ENCODE measurements around the gene ANKRD22. TPM values are rescaled to one million over a fixed set of nuclear protein-coding genes. Genes with fewer than 3 reads are reported as not detected.
A peak's percentile ranks its signal among the peaks of the same experiment; 100 is the strongest.

ANKRD22 gene
- total RNA-seq, 4 donors from 2014 or later, result 3.0 to 12.2 (median 6.1) TPM; not detected in 1

DNA sequence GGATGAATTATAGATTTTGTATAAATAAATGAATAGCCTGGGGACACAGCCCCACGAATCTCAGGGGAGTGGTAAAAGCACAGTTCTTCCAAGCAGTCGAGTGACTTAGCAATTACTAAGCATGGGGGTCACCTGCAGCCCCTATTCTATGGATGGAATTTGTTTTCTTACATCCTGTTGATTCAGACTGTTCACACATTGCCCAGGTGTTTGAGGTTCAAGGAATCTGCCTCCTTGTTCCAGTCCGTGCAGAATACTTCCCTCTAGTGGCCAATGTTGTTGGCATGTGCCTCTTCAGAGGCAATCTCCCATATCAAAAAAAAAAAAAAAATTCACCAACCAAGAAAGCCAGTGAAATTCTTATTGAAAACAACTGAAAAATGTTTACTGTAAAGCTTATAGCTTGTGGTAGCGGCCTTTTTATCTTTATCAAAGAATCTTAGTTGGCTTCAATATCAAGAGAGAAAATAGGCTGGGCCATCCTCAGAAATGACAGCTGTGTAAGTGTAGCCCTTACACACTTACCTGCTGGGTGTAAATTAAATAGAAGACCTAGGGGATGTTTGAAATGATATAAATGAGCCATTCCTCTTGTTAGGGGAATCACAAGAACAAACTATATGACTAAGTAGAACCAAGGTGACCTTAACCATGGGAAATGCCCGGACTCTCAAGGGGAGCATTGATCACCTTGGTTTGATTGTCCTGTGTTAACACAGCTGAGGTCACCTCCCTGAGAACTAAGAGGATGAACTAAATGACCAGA, 41.3 kb downstream of the ANKRD22 start:
- WGBS, 2 donors (ENCODE audit: low coverage in 1 of 2), result 34 to 40% methylated on average over 5 of the region's 5 CpGs
- in situ Hi-C loops (cut with MboI; ENCODE audit: low pct_ligation_motif_present in 1 of 4, low pct_unique_long_range_greater_than_20kb in 1 of 4, low sequenced_read_pairs in 3 of 4), result loop anchor here in 2 of 4 donors (10.0 to 25.0 kb wide), 2 partner anchors 126 to 248 kb away; no protein-coding TSS in a partner anchor
- intact Hi-C loops (cut with DNase I; ENCODE audit: low total_unique reads), result no loop called here

GRCh38 chr10:88809621-88810020, 42.0 kb downstream of the ANKRD22 start:
- peaks cover 14% of the 10 kb centered on the region for H3K27me3 ChIP-seq
- intact Hi-C loops (cut with DNase I; ENCODE audit: low total_unique reads) (no loop called here), in situ Hi-C loops (cut with MboI; ENCODE audit: low pct_ligation_motif_present in 1 of 4, low pct_unique_long_range_greater_than_20kb in 1 of 4, low sequenced_read_pairs in 3 of 4) (loop anchor here in 2 of 4 donors (10.0 to 25.0 kb wide), 2 partner anchors 125 to 247 kb away; no protein-coding TSS in a partner anchor)
- H3K27ac ChIP-seq, result no peak overlapping the region
- H3K36me3 ChIP-seq, result no peaks in the 10 kb centered on the region
- H3K4me1 ChIP-seq, result no peaks in the 10 kb centered on the region
- TF ChIP-seq EP300 (IDR thresholded peaks at IDR 0.05; ENCODE audit: low read depth) (no peak), CTCF (IDR thresholded peaks at IDR 0.05) (no peak), POLR2A (IDR thresholded peaks at IDR 0.05) (no peak)
- 67 to 69% methylated on average over 3 to 4 of the region's 4 CpGs for WGBS, 2 donors (ENCODE audit: low coverage in 1 of 2)
- no peak overlapping the region for H3K4me3 ChIP-seq
- H3K9me3 ChIP-seq, result no peaks in the 10 kb centered on the region
- DNase-seq, result no peak

More for the DNA sequence above, 41.3 kb downstream of the ANKRD22 start:
- no peak for DNase-seq
- H3K9me3 ChIP-seq, result no peaks in the 10 kb centered on the region
- TF ChIP-seq POLR2AphosphoS5 (IDR thresholded peaks at IDR 0.05) (no peak), EP300 (IDR thresholded peaks at IDR 0.05; ENCODE audit: low read depth) (no peak), POLR2A (IDR thresholded peaks at IDR 0.05) (no peak), CTCF (IDR thresholded peaks at IDR 0.05) (peak; percentile 49 to 66 (median 60))
- no peak overlapping the region for H3K27ac ChIP-seq
- no peaks in the 10 kb centered on the region for H3K4me1 ChIP-seq
- H3K4me3 ChIP-seq, result no peak overlapping the region
- peaks cover 14% of the 10 kb centered on the region for H3K27me3 ChIP-seq
- no peaks in the 10 kb centered on the region for H3K36me3 ChIP-seq

GRCh38 chr10:88805924-88806323, 45.7 kb downstream of the ANKRD22 start:
- Histone ChIP-seq H3K4me1 (peaks cover 0 to 3% (median 0%) of the 10 kb centered on the region in 4 donors), H3K27me3 (peaks cover 5% of the 10 kb centered on the region), H3K4me3 (no peak overlapping the region), H3K27ac (no peak overlapping the region), H3K9me3 (no peaks in the 10 kb centered on the region), H3K36me3 (no peaks in the 10 kb centered on the region)
- DNase-seq, result no peak
- intact Hi-C loops (cut with DNase I; ENCODE audit: low total_unique reads), result no loop called here
- WGBS, 2 donors (ENCODE audit: low coverage in 1 of 2), result 94% methylated on average over 3 of the region's 3 CpGs; no CpG with 5 or more reads in 1 of the 2 donors
- TF ChIP-seq CTCF (IDR thresholded peaks at IDR 0.05), result no peak
- TF ChIP-seq EP300 (IDR thresholded peaks at IDR 0.05; ENCODE audit: low read depth), result no peak
- TF ChIP-seq POLR2A (IDR thresholded peaks at IDR 0.05), result no peak
- TF ChIP-seq POLR2AphosphoS5 (IDR thresholded peaks at IDR 0.05), result no peak
- in situ Hi-C loops (cut with MboI; ENCODE audit: low pct_ligation_motif_present in 1 of 4, low pct_unique_long_range_greater_than_20kb in 1 of 4, low sequenced_read_pairs in 3 of 4), result loop anchor here in 1 of 4 donors (25.0 kb wide), 1 partner anchor 244 kb away; no protein-coding TSS in a partner anchor

- intact Hi-C loops (cut with DNase I; ENCODE audit: low total_unique reads) (no loop called here), in situ Hi-C loops (cut with MboI; ENCODE audit: low pct_ligation_motif_present in 1 of 4, low pct_unique_long_range_greater_than_20kb in 1 of 4, low sequenced_read_pairs in 3 of 4) (loop anchor here in 1 of 4 donors (25.0 kb wide), 1 partner anchor 243 kb away; no protein-coding TSS in a partner anchor)
- no peak for DNase-seq
- WGBS, 2 donors (ENCODE audit: low coverage in 1 of 2), result 45 to 55% methylated on average over 2 of the region's 2 CpGs
- no peaks in the 10 kb centered on the region for H3K27me3 ChIP-seq
- no peak overlapping the region for H3K4me3 ChIP-seq
- no peaks in the 10 kb centered on the region for H3K36me3 ChIP-seq
- TF ChIP-seq EP300 (IDR thresholded peaks at IDR 0.05; ENCODE audit: low read depth) (no peak), CTCF (IDR thresholded peaks at IDR 0.05) (no peak), POLR2A (IDR thresholded peaks at IDR 0.05) (no peak), POLR2AphosphoS5 (IDR thresholded peaks at IDR 0.05) (no peak)
- peaks cover 0 to 3% (median 0%) of the 10 kb centered on the region in 4 donors for H3K4me1 ChIP-seq
- H3K9me3 ChIP-seq, result no peaks in the 10 kb centered on the region
- no peak overlapping the region for H3K27ac ChIP-seq
Measured at GRCh38 chr10:88805361-88805760, 46.3 kb downstream of the ANKRD22 start.

Measured in transverse colon (tissue), 4 donors.